ENCODE results near the gene HMCN2. TPM values are rescaled to one million over a fixed set of nuclear protein-coding genes. Genes with fewer than 3 reads are reported as not detected.

The HMCN2 gene
- total and polyA plus RNA-seq, 2 of the 4 experiments (the other 2 are of a cell fraction), result 0.02 TPM; not detected in 1

DNA sequence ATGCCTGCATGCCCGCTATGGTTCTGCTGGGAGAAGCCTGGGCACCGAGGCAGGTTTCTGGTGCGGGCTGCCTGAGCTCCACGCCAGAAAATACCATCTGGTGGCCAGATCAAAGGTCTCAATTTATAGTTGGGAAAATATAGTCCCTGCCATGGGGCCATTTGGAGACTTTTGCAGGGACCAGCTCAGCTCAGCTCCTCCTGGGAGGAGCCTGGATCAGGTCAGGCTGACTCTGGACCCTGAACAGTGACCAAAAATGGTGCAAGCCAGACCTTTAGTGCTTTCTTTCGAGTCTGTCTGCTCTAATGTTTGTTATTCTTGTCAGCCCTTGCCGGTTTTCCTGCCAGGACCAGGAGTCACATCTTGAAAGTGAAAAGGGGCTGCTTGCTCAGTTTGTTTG is 31.8 kb downstream of the HMCN2 start:
- CTCF ChIA-PET, result no interaction called here
- H2BK5ac ChIP-seq (ENCODE audit: low read depth, low read length, poor library complexity, severe bottlenecking), result no peak overlapping the region

More for the DNA sequence above, 31.8 kb downstream of the HMCN2 start:
- Histone ChIP-seq H3K27ac (ENCODE audit: insufficient read depth, low read length) (no peak overlapping the region), H3K9me3 (ENCODE audit: control insufficient read depth, insufficient read depth, low read length) (no peaks in the 10 kb centered on the region), H3K36me3 (ENCODE audit: control insufficient read depth, insufficient read depth, low read length) (no peaks in the 10 kb centered on the region), H3K79me1 (ENCODE audit: low read depth in 1 of 2, low read length in 2 of 2) (no peaks in the 10 kb centered on the region), H4K8ac (ENCODE audit: low read depth in 2 of 2, low read length in 2 of 2) (no peak overlapping the region), H3K4me3 (ENCODE audit: insufficient read depth, low read depth, low read length) (no peak overlapping the region), H3K18ac (ENCODE audit: low read depth, low read length) (no peak overlapping the region), H2BK15ac (ENCODE audit: low read depth, low read length) (no peak overlapping the region), H3K23ac (ENCODE audit: low read depth, low read length) (no peak overlapping the region), H3K4me2 (ENCODE audit: low read depth, low read length) (no peak overlapping the region), H2BK20ac (ENCODE audit: low read depth, low read length) (no peak overlapping the region), H4K5ac (ENCODE audit: low read depth, low read length) (no peak overlapping the region), H2AFZ (replicated peaks; ENCODE audit: low read length, poor library complexity) (no peak overlapping the region), H3K9me1 (ENCODE audit: insufficient read depth, low read length) (no peaks in the 10 kb centered on the region), H2AK9ac (replicated peaks; ENCODE audit: low read depth, low read length, poor library complexity) (no peak overlapping the region), H2AK5ac (ENCODE audit: low read depth, low read length) (no peak overlapping the region), H2BK120ac (ENCODE audit: low read depth, low read length) (no peak overlapping the region), H4K20me1 (ENCODE audit: insufficient read depth, low read length) (no peaks in the 10 kb centered on the region), H4K91ac (ENCODE audit: insufficient read depth, low read depth, low read length) (no peak overlapping the region), H3K56ac (ENCODE audit: extremely low read depth, insufficient read depth, low read length) (no peak overlapping the region), H3K4me1 (ENCODE audit: control insufficient read depth, insufficient read depth, low read length) (peaks cover 2% of the 10 kb centered on the region; the same call in 1 of the 2 replicates), H3K4ac (ENCODE audit: low read depth, low read length) (no peak overlapping the region), H3K27me3 (ENCODE audit: control insufficient read depth, insufficient read depth, low read length) (peaks cover 41% of the 10 kb centered on the region), H3K9ac (ENCODE audit: low read depth, low read length) (no peak overlapping the region), H3K14ac (replicated peaks; ENCODE audit: low read depth, low read length) (no peak overlapping the region)
- dilution Hi-C loops (cut with HindIII; ENCODE audit: low sequenced_read_pairs, unreplicated experiment) (no loop called here), in situ Hi-C loops (cut with MboI; ENCODE audit: low sequenced_read_pairs) (no loop called here), intact Hi-C loops (cut with micrococcal nuclease) (no loop called here)
- POLR2A ChIA-PET (ENCODE audit: unreplicated experiment), result no interaction called here
- TF ChIP-seq CHD1 (IDR thresholded peaks at IDR 0.05; ENCODE audit: low read depth, low read length) (no peak), RAD21 (IDR thresholded peaks at IDR 0.05; ENCODE audit: low read length) (no peak), MAFK (IDR thresholded peaks at IDR 0.05; ENCODE audit: low read depth, low read length) (no peak), FOS (IDR thresholded peaks at IDR 0.05; ENCODE audit: low read depth, low read length) (no peak), NFE2L2 (IDR thresholded peaks at IDR 0.05; ENCODE audit: low read depth, low read length) (no peak), POLR2A (IDR thresholded peaks at IDR 0.05; ENCODE audit: low read depth, low read length) (no peak), RFX5 (IDR thresholded peaks at IDR 0.05; ENCODE audit: low read depth, low read length) (no peak), BHLHE40 (IDR thresholded peaks at IDR 0.05; ENCODE audit: low read depth, low read length) (no peak), CEBPB (IDR thresholded peaks at IDR 0.05; ENCODE audit: low read depth, low read length) (no peak), RCOR1 (IDR thresholded peaks at IDR 0.05; ENCODE audit: insufficient replicate concordance, low read length) (no peak)
- TF ChIP-seq, protein P1, sequence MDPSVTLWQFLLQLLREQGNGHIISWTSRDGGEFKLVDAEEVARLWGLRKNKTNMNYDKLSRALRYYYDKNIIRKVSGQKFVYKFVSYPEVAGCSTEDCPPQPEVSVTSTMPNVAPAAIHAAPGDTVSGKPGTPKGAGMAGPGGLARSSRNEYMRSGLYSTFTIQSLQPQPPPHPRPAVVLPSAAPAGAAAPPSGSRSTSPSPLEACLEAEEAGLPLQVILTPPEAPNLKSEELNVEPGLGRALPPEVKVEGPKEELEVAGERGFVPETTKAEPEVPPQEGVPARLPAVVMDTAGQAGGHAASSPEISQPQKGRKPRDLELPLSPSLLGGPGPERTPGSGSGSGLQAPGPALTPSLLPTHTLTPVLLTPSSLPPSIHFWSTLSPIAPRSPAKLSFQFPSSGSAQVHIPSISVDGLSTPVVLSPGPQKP (IDR thresholded peaks at IDR 0.05; ENCODE audit: borderline replicate concordance, low read depth, low read length), result no peak
- TF ChIP-seq, protein P2, sequence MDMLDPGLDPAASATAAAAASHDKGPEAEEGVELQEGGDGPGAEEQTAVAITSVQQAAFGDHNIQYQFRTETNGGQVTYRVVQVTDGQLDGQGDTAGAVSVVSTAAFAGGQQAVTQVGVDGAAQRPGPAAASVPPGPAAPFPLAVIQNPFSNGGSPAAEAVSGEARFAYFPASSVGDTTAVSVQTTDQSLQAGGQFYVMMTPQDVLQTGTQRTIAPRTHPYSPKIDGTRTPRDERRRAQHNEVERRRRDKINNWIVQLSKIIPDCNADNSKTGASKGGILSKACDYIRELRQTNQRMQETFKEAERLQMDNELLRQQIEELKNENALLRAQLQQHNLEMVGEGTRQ (IDR thresholded peaks at IDR 0.05; ENCODE audit: low read depth, low read length), result no peak
- ATAC-seq (ENCODE audit: low read depth), result no peak
- 34% methylated on average over 5 of the region's 6 CpGs; no CpG with 5 or more reads in 1 of the 2 experiments for WGBS, 2 experiments (ENCODE audit: extremely low coverage in 2 of 2, insufficient read length in 1 of 2)
- BruUV-seq (replicated peaks), result no TSS peak
- DNase-seq, result no peak
